Activated T-cell treated with anti-CD3 and anti-CD28 coated beads for 24 hours (primary cell): ENCODE measurements around the gene OR2T33.
"Not testable (repeated sequence)": the region's sequence is repeated elsewhere in the genome, so short reads cannot be mapped to it uniquely, and the experiment has no call there.

Experiments
- DNase-seq: peaks from one replicate; pipeline ENCODE4 v3.0.0-alpha.2; 2020; ENCODE audit warnings: low read depth

The OR2T33 gene

GRCh38 chr1:248277876-248278275 is at the start of gene OR2T33:
TSS of gene OR2T33 (minus strand) at chr1:248277976. CDS start at chr1:248273814, 4,162 bp downstream.
- no peak for DNase-seq

- no peak for DNase-seq
Observed at GRCh38 chr1:248324468-248324867, 46.7 kb upstream of the OR2T33 start, which contains the start of gene OR2M7. TSS of gene OR2M7 (minus strand) at chr1:248324568. CDS start at chr1:248324568, 0 bp downstream.

- DNase-seq = no peak
Observed at GRCh38 chr1:248316796-248317195, 39.0 kb upstream of the OR2T33 start.

- DNase-seq = not testable (repeated sequence)
Observed at GRCh38 chr1:248306740-248307139, 29.0 kb upstream of the OR2T33 start.

- no peak for DNase-seq
Observed at GRCh38 chr1:248306103-248306502, 28.3 kb upstream of the OR2T33 start.

- DNase-seq = not testable (repeated sequence)
Observed at GRCh38 chr1:248305672-248306071, 27.9 kb upstream of the OR2T33 start.

- DNase-seq = no peak
Observed at GRCh38 chr1:248303324-248303723, 25.5 kb upstream of the OR2T33 start, which contains the start of gene OR2T12. TSS of gene OR2T12 (minus strand) at chr1:248303424. CDS start at chr1:248295578, 7,846 bp downstream.

- no peak for DNase-seq
Observed at GRCh38 chr1:248288391-248288790, 10.6 kb upstream of the OR2T33 start.

GRCh38 chr1:248273225-248273624 is 4.6 kb downstream of the OR2T33 start:
- not testable (repeated sequence) for DNase-seq

GRCh38 chr1:248268178-248268577 is 9.6 kb downstream of the OR2T33 start:
- DNase-seq = no peak

GRCh38 chr1:248259309-248259708 is 18.5 kb downstream of the OR2T33 start:
- DNase-seq = not testable (repeated sequence)

GRCh38 chr1:248243204-248243603 is 34.6 kb downstream of the OR2T33 start:
- DNase-seq = no peak

- no peak for DNase-seq
Observed at GRCh38 chr1:248239478-248239877, 38.3 kb downstream of the OR2T33 start.

- DNase-seq = no peak
Observed at GRCh38 chr1:248231117-248231516, 46.7 kb downstream of the OR2T33 start, which contains the start of gene OR2M4. TSS of gene OR2M4 (plus strand) at chr1:248231417. CDS start at chr1:248238929, 7,512 bp downstream.

GRCh38 chr1:248229360-248229908 is 48.3 kb downstream of the OR2T33 start:
- no peak for DNase-seq

GRCh38 chr1:248225537-248225936 is 52.2 kb downstream of the OR2T33 start:
- DNase-seq = no peak
